NCI-H526 treated with DMSO at 0.1 percent for 48 hours (cell line): ENCODE data around the gene CALY.
"Not testable (repeated sequence)": the region's sequence is repeated elsewhere in the genome, so short reads cannot be mapped to it uniquely, and the experiment has no call there.

ENCODE experiments used
- DNase-seq: peaks from one replicate; lab custom pipeline; 2025; lab: John Stamatoyannopoulos, UW

The CALY gene

GRCh38 chr10:133336577-133337369 is at the start of gene CALY:
Gene CALY, minus strand, starts transcription at chr10:133336896. Its CDS starts 7,907 bp downstream, at chr10:133328989.
- DNase-seq, result no peak

GRCh38 chr10:133385214-133385613 is 48.5 kb upstream of the CALY start:
- DNase-seq, result no peak

- DNase-seq, result no peak
These were observed 47.4 kb upstream of the CALY start for GRCh38 chr10:133384071-133384470.

- no peak for DNase-seq
These were observed 46.9 kb upstream of the CALY start for GRCh38 chr10:133383551-133383950.

- DNase-seq, result no peak
These were observed 44.3 kb upstream of the CALY start for GRCh38 chr10:133381036-133381435.

GRCh38 chr10:133379801-133380666 is 43.3 kb upstream of the CALY start:
- DNase-seq, result no peak

GRCh38 chr10:133379152-133379800 is 42.6 kb upstream of the CALY start, which contains the start of gene PAOX:
Gene PAOX, plus strand, starts transcription at chr10:133379262. Its CDS starts 55 bp downstream, at chr10:133379317.
- DNase-seq, result no peak

- DNase-seq, result no peak
These were observed 41.8 kb upstream of the CALY start for GRCh38 chr10:133378251-133379096.

GRCh38 chr10:133377818-133378250 is 41.1 kb upstream of the CALY start:
- no peak for DNase-seq

- DNase-seq, result no peak
These were observed 40.5 kb upstream of the CALY start for GRCh38 chr10:133377025-133377817.

GRCh38 chr10:133376183-133376582 is 39.5 kb upstream of the CALY start:
- not testable (repeated sequence) for DNase-seq

- no peak for DNase-seq
These were observed 38.8 kb upstream of the CALY start for GRCh38 chr10:133375357-133376115.

GRCh38 chr10:133373174-133374090 is 36.7 kb upstream of the CALY start, which contains the start of gene ECHS1:
Gene ECHS1, minus strand, starts transcription at chr10:133373354. Its CDS starts 21 bp downstream, at chr10:133373333.
- DNase-seq, result peak; percentile 65

GRCh38 chr10:133372507-133372906 is 35.8 kb upstream of the CALY start:
- DNase-seq, result no peak

GRCh38 chr10:133370030-133370786 is 33.5 kb upstream of the CALY start:
- DNase-seq, result no peak

- no peak for DNase-seq
These were observed 31.5 kb upstream of the CALY start for GRCh38 chr10:133368153-133368552.

- DNase-seq, result not testable (repeated sequence)
These were observed 30.8 kb upstream of the CALY start for GRCh38 chr10:133367461-133367860.

- no peak for DNase-seq
These were observed 30.1 kb upstream of the CALY start for GRCh38 chr10:133366751-133367150.
